GM12878 (cell line): ENCODE data around the gene LRRC61. TPM values are rescaled to one million over a fixed set of nuclear protein-coding genes. Genes with fewer than 3 reads are reported as not detected.

ENCODE experiments used
- ATAC-seq: fragments of 200-7000 bp; cut with Tn5 transposase; 3 replicates; pipeline ENCODE4 v1.9.1; 2020; ENCODE audit warnings: mild to moderate bottlenecking, moderate library complexity
- BruUV-seq: library from RNA; stranded (reverse); fragments of 400-500 nt; replicated peaks from 2 replicates; lab custom pipeline; 2021; lab: Mats Ljungman, UMichigan
- CTCF ChIA-PET: fragments of 300-600 bp; sonication (Branson Sonifier 250); formaldehyde crosslinking; extraction: SDS; loops from one replicate; lab custom pipeline; 2021; ENCODE audit warnings: inconsistent platforms; lab: Yijun Ruan, JAX
- POLR2A ChIA-PET: fragments of 350-600 bp; formaldehyde crosslinking; extraction: SDS; loops from one replicate; lab custom pipeline; 2021; ENCODE audit warnings: inconsistent platforms; lab: Charles Lee
- RAD21 ChIA-PET: fragments of 300-600 bp; sonication (Branson Sonifier 250); formaldehyde crosslinking; loops from one replicate; lab custom pipeline; 2023; ENCODE audit warnings: antibody characterized with exemption; ENCODE audit not compliant: unreplicated experiment; lab: Charles Lee
- SMC1A ChIA-PET: fragments of 300-600 bp; sonication (Branson Sonifier 250); formaldehyde crosslinking; loops from one replicate; lab custom pipeline; 2023; ENCODE audit not compliant: unreplicated experiment, uncharacterized antibody; lab: Charles Lee
- DNase-seq: peaks from one replicate; pipeline ENCODE4 v3.0.0-alpha.2; 2011; ENCODE audit warnings: low read depth, low spot score
- FAIRE-seq: peaks from 3 replicates; lab custom pipeline; 2011; peaks lifted over from hg19 to GRCh38; lab: Jason Lieb, UNC
- H2AFZ ChIP-seq: 2 replicates; pipeline ENCODE4 v1.6.0; 2011; ENCODE audit warnings: low read depth, low read length, control low read depth; ENCODE audit not compliant: control insufficient read depth
- H3K27ac ChIP-seq: 2 replicates; pipeline ENCODE4 v1.5.1; 2011; ENCODE audit warnings: control low read depth; ENCODE audit not compliant: control insufficient read depth, insufficient read depth
- H3K27me3 ChIP-seq, 2 experiments: replicated peaks in 1 of 2; 2 replicates each; pipeline versions ENCODE4 v1.6.0 to v1.6.1; 2011; ENCODE audit warnings: low read length in 1 of 2; ENCODE audit not compliant: control insufficient read depth in 2 of 2, insufficient read depth in 2 of 2
- H3K36me3 ChIP-seq, 2 experiments: 2 replicates each; pipeline ENCODE4 v1.5.1; 2011; ENCODE audit warnings: low read length in 1 of 2; ENCODE audit not compliant: control insufficient read depth in 2 of 2, insufficient read depth in 2 of 2
- H3K4me1 ChIP-seq: 2 replicates; pipeline ENCODE4 v1.6.1; 2011; ENCODE audit warnings: mild to moderate bottlenecking, low read length, moderate library complexity, mixed read lengths; ENCODE audit not compliant: control insufficient read depth, insufficient read depth
- H3K4me2 ChIP-seq: 2 replicates; pipeline ENCODE4 v1.6.0; 2011; ENCODE audit warnings: control low read depth; ENCODE audit not compliant: control insufficient read depth, insufficient read depth
- H3K4me3 ChIP-seq: fragments of 200-600 bp; sonication (generic); 2 replicates; pipeline ENCODE4 v1.5.1; 2016
- H3K79me2 ChIP-seq: 2 replicates; pipeline ENCODE4 v1.6.0; 2011; ENCODE audit warnings: low read length; ENCODE audit not compliant: control insufficient read depth, insufficient read depth
- H3K9ac ChIP-seq: 2 replicates; pipeline ENCODE4 v1.8.0; 2011; ENCODE audit warnings: low read length, control low read depth, mixed read lengths; ENCODE audit not compliant: control insufficient read depth, insufficient read depth
- H3K9me3 ChIP-seq: replicated peaks from 3 replicates; pipeline ENCODE4 v1.5.1; 2011; ENCODE audit warnings: mild to moderate bottlenecking, low read length; ENCODE audit not compliant: control insufficient read depth, insufficient read depth
- H4K20me1 ChIP-seq: 2 replicates; pipeline ENCODE4 v1.6.0; 2011; ENCODE audit not compliant: control insufficient read depth, insufficient read depth
- ATF7 ChIP-seq: fragments of 450-650 bp; IDR thresholded peaks from 2 replicates; pipeline ENCODE4 v1.6.1; 2016; ENCODE audit warnings: low read depth, mild to moderate bottlenecking
- BACH1 ChIP-seq: fragments of 450-650 bp; IDR thresholded peaks from 2 replicates; pipeline ENCODE4 v1.6.1; 2017; ENCODE audit warnings: mild to moderate bottlenecking, borderline replicate concordance
- BHLHE40 ChIP-seq, 2 experiments: fragments of 450-650 bp in 1 of 2; IDR thresholded peaks; 2 replicates each; pipeline ENCODE4 v1.6.1; 2011 to 2017; ENCODE audit warnings: low read depth in 2 of 2, borderline replicate concordance in 1 of 2, improper control_type of control experiment in 1 of 2, low read length in 1 of 2, mild to moderate bottlenecking in 1 of 2
- ETV6 ChIP-seq, 2 experiments: fragments of 450-650 bp in 1 of 2; IDR thresholded peaks in 1 of 2; conservative IDR thresholded peaks in 1 of 2; 2 replicates each; pipeline ENCODE4 v1.6.1; 2014; ENCODE audit warnings: antibody characterized with exemption in 1 of 2, borderline replicate concordance in 1 of 2, low read depth in 1 of 2, mild to moderate bottlenecking in 1 of 2, moderate library complexity in 1 of 2
- HDAC2 ChIP-seq: fragments of 200-600 bp; sonication (generic); IDR thresholded peaks from 2 replicates; pipeline ENCODE4 v1.6.1; 2017
- IKZF1 ChIP-seq: fragments of 450-650 bp; conservative IDR thresholded peaks from 2 replicates; pipeline ENCODE4 v1.6.1; 2017; ENCODE audit warnings: antibody characterized with exemption, mild to moderate bottlenecking
- IKZF2 ChIP-seq, 2 experiments: fragments of 450-650 bp; IDR thresholded peaks; 2 replicates each; pipeline ENCODE4 v1.6.1; 2017; ENCODE audit warnings: mild to moderate bottlenecking in 2 of 2, moderate library complexity in 2 of 2
- JUNB ChIP-seq: IDR thresholded peaks from 2 replicates; pipeline ENCODE4 v1.6.1; 2016; ENCODE audit warnings: antibody characterized with exemption, mild to moderate bottlenecking
- MTA2 ChIP-seq: fragments of 450-650 bp; IDR thresholded peaks from 2 replicates; pipeline ENCODE4 v1.6.1; 2016; ENCODE audit warnings: low read depth, mild to moderate bottlenecking, moderate library complexity
- NFIC ChIP-seq: IDR thresholded peaks from 2 replicates; pipeline ENCODE4 v1.6.1; 2012; ENCODE audit warnings: low read depth, mild to moderate bottlenecking, inconsistent platforms, low read length, moderate library complexity
- NFYA ChIP-seq: IDR thresholded peaks from 2 replicates; pipeline ENCODE4 v1.6.1; 2011; ENCODE audit warnings: low read depth, mild to moderate bottlenecking, low read length, improper control_type of control experiment, borderline replicate concordance
- NR2C2 ChIP-seq: IDR thresholded peaks from 2 replicates; pipeline ENCODE4 v1.6.1; 2011; ENCODE audit warnings: borderline replicate concordance, low read depth; ENCODE audit not compliant: control insufficient read depth, insufficient read length
- RUNX3 ChIP-seq: IDR thresholded peaks from 2 replicates; pipeline ENCODE4 v1.6.1; 2012; ENCODE audit warnings: low read length, inconsistent platforms
- SMC3 ChIP-seq: IDR thresholded peaks from 2 replicates; pipeline ENCODE4 v1.6.1; 2011; ENCODE audit warnings: low read length, improper control_type of control experiment, borderline replicate concordance
- SPI1 ChIP-seq: IDR thresholded peaks from 2 replicates; pipeline ENCODE4 v1.6.1; 2011; ENCODE audit warnings: low read depth, mild to moderate bottlenecking, low read length, moderate library complexity, borderline replicate concordance; ENCODE audit not compliant: insufficient read depth
- YY1 ChIP-seq: IDR thresholded peaks from 2 replicates; pipeline ENCODE4 v1.6.1; 2011; ENCODE audit warnings: low read depth, mild to moderate bottlenecking, low read length
- ZNF217 ChIP-seq: fragments of 450-650 bp; IDR thresholded peaks from 2 replicates; pipeline ENCODE4 v1.6.1; 2017; ENCODE audit warnings: antibody characterized with exemption, mild to moderate bottlenecking
- ZNF24 ChIP-seq: fragments of 450-650 bp; IDR thresholded peaks from 2 replicates; pipeline ENCODE4 v1.6.1; 2017; ENCODE audit warnings: antibody characterized with exemption, mild to moderate bottlenecking
- ZNF384 ChIP-seq: IDR thresholded peaks from 2 replicates; pipeline ENCODE4 v1.6.1; 2012; ENCODE audit warnings: low read depth, mild to moderate bottlenecking, low read length, improper control_type of control experiment, borderline replicate concordance
- ZNF622 ChIP-seq: fragments of 450-650 bp; IDR thresholded peaks from 2 replicates; pipeline ENCODE4 v1.6.1; 2017; ENCODE audit warnings: mild to moderate bottlenecking, inconsistent platforms
- ZZZ3 ChIP-seq: IDR thresholded peaks from 2 replicates; pipeline ENCODE4 v1.6.1; 2011; ENCODE audit warnings: low read depth; ENCODE audit not compliant: control insufficient read depth, insufficient read length
- WGBS: methylation state at CpG from one replicate; pipeline ENCODE4 v1.1.6; 2016; ENCODE audit warnings: low lambda C conversion rate; ENCODE audit not compliant: insufficient replicate concordance, insufficient coverage; ENCODE audit errors: missing lambda C conversion rate; 5-methylcytosine and 5-hydroxymethylcytosine counted together
- in situ Hi-C: fragments of 300-500 bp; cut with MboI; formaldehyde crosslinking; loops from 9 replicates; pipeline ENCODE4 v1.14.3; 2018; ENCODE audit warnings: mixed read lengths
- intact Hi-C: fragments of 100-400 bp; cut with micrococcal nuclease; formaldehyde crosslinking; loops from one replicate; pipeline ENCODE4 v1.14.2; 2022; ENCODE audit not compliant: unreplicated experiment
- polyA plus RNA-seq, 11 experiments: library from polyadenylated mRNA; depleted of rRNA in 4 of 11; unstranded in 6 of 11; stranded (reverse) in 5 of 11; fragments of >200 nt; fragmentation: Nextera tagmentation in 4 of 11; fragmentation: Illumina TruSeq in 1 of 11; extraction: Ambion mirVana in 4 of 11; extraction: Trizol in 1 of 11; gene quantifications; 1 replicate in 1 of 11; 2 replicates in 10 of 11; pipeline versions ENCODE4 v1.2.1 to v1.2.3, GENCODE V29; 2011 to 2016; ENCODE audit warnings: inconsistent platforms in 2 of 11, missing spikeins in 2 of 11, low read depth in 1 of 11
- total RNA-seq, 4 experiments: library from RNA; depleted of rRNA in 3 of 4; stranded (reverse); fragments of >200 nt in 3 of 4; fragmentation: Illumina TruSeq in 1 of 4; extraction: Trizol in 1 of 4; gene quantifications; 2 replicates each; pipeline versions ENCODE4 v1.2.1 to v1.2.3, GENCODE V29; 2013 to 2021
- TF ChIP-seq, protein P1 (sequence below): fragments of 450-650 bp; IDR thresholded peaks from 2 replicates; pipeline ENCODE4 v1.6.1; 2017; ENCODE audit warnings: mild to moderate bottlenecking, moderate library complexity

The LRRC61 gene
- total and polyA plus RNA-seq, 10 of the 15 experiments (the other 5 are each of a cell fraction or from before 2014, with no cell fraction given), result 1.4 to 54.2 (median 21.8) TPM

GRCh38 chr7:150363872-150364271 lies 40.7 kb downstream of the LRRC61 start:
- no TSS peak for BruUV-seq
- Histone ChIP-seq H3K9ac (no peak overlapping the region), H3K27me3 (no peaks in the 10 kb centered on the region), H3K4me3 (no peak overlapping the region), H4K20me1 (no peaks in the 10 kb centered on the region), H3K79me2 (peaks cover 13% of the 10 kb centered on the region), H3K36me3 (no peaks in the 10 kb centered on the region), H2AFZ (peak overlapping the region; percentile 42), H3K4me1 (peaks cover 26% of the 10 kb centered on the region), H3K27ac (peak overlapping the region; percentile 18; the same call in 1 of the 2 replicates), H3K9me3 (no peaks in the 10 kb centered on the region), H3K4me2 (peak overlapping the region; percentile 56)
- SMC1A ChIA-PET, result interaction anchor here (1.2 to 2.7 kb wide), 2 partner anchors 17 to 43 kb away, joined by 3 to 12 read pairs; no protein-coding TSS in a partner anchor
- 11% methylated on average over 5 of the region's 5 CpGs for WGBS
- intact Hi-C loops (no loop called here), in situ Hi-C loops (loop anchor here (5.0 kb wide), 1 partner anchor 48 kb away; no protein-coding TSS in a partner anchor)
- POLR2A ChIA-PET, result interaction anchor here (0.9 kb wide), 1 partner anchor 14 kb away, joined by 4 read pairs; no protein-coding TSS in a partner anchor
- RAD21 ChIA-PET, result interaction anchor here (1.0 to 1.3 kb wide), 2 partner anchors 21 to 43 kb away, joined by 3 to 4 read pairs; a partner anchor contains a TSS
- DNase-seq (no peak), FAIRE-seq (peak; percentile 59), ATAC-seq (peak; percentile 32)
- CTCF ChIA-PET, result interaction anchor here (0.6 to 2.3 kb wide), 5 partner anchors 11 to 70 kb away, joined by 3 to 7 read pairs (median 4); no protein-coding TSS in a partner anchor
- TF ChIP-seq JUNB (peak; percentile 39; the same call in 1 of the 2 replicates), ZNF622 (no peak), SMC3 (no peak), RUNX3 (peak; percentile 50; the same call in 1 of the 2 replicates), NFIC (peak; percentile 34; the same call in 1 of the 2 replicates), HDAC2 (no peak), BACH1 (no peak), ZNF24 (no peak), ZNF384 (no peak), YY1 (peak; percentile 61; the same call in 1 of the 2 replicates), ZNF217 (0 out of 2 replicates have a peak, but pooled peaks have one; percentile 19), ATF7 (no peak), MTA2 (0 out of 2 replicates have a peak, but pooled peaks have one; percentile 28), BHLHE40 (IDR thresholded peaks at IDR 0.05; ENCODE audit: borderline replicate concordance in 1 of 2, low read depth in 2 of 2, low read length in 1 of 2) (no peak), ETV6 (conservative IDR thresholded peaks at IDR 0.05 in 1 of 2, IDR thresholded peaks at IDR 0.05 in 1 of 2; ENCODE audit: borderline replicate concordance in 1 of 2, low read depth in 1 of 2) (peak in 1 of 2 experiments; percentile 61; a peak in 1 of 4 replicates), SPI1 (peak; percentile 49; the same call in 1 of the 2 replicates), IKZF2 (IDR thresholded peaks at IDR 0.05) (peak; percentile 84), NFYA (no peak), NR2C2 (no peak), IKZF1 (peak; percentile 69; the same call in 1 of the 2 replicates), ZZZ3 (no peak)
- TF ChIP-seq, protein P1, sequence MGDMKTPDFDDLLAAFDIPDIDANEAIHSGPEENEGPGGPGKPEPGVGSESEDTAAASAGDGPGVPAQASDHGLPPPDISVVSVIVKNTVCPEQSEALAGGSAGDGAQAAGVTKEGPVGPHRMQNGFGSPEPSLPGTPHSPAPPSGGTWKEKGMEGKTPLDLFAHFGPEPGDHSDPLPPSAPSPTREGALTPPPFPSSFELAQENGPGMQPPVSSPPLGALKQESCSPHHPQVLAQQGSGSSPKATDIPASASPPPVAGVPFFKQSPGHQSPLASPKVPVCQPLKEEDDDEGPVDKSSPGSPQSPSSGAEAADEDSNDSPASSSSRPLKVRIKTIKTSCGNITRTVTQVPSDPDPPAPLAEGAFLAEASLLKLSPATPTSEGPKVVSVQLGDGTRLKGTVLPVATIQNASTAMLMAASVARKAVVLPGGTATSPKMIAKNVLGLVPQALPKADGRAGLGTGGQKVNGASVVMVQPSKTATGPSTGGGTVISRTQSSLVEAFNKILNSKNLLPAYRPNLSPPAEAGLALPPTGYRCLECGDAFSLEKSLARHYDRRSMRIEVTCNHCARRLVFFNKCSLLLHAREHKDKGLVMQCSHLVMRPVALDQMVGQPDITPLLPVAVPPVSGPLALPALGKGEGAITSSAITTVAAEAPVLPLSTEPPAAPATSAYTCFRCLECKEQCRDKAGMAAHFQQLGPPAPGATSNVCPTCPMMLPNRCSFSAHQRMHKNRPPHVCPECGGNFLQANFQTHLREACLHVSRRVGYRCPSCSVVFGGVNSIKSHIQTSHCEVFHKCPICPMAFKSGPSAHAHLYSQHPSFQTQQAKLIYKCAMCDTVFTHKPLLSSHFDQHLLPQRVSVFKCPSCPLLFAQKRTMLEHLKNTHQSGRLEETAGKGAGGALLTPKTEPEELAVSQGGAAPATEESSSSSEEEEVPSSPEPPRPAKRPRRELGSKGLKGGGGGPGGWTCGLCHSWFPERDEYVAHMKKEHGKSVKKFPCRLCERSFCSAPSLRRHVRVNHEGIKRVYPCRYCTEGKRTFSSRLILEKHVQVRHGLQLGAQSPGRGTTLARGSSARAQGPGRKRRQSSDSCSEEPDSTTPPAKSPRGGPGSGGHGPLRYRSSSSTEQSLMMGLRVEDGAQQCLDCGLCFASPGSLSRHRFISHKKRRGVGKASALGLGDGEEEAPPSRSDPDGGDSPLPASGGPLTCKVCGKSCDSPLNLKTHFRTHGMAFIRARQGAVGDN, result peak; percentile 47; the same call in 1 of the 2 replicates
